GM12873 (cell line): ENCODE results near the gene RMRP.

Experiments used
- TF ChIP-seq, protein P1 (sequence below): IDR thresholded peaks from 2 replicates; pipeline ENCODE4 v1.5.1; 2012; ENCODE audit warnings: low read depth, mild to moderate bottlenecking, moderate library complexity, low read length, control low read depth; ENCODE audit not compliant: insufficient read depth; ENCODE audit errors: missing control alignments

Gene RMRP

DNA sequence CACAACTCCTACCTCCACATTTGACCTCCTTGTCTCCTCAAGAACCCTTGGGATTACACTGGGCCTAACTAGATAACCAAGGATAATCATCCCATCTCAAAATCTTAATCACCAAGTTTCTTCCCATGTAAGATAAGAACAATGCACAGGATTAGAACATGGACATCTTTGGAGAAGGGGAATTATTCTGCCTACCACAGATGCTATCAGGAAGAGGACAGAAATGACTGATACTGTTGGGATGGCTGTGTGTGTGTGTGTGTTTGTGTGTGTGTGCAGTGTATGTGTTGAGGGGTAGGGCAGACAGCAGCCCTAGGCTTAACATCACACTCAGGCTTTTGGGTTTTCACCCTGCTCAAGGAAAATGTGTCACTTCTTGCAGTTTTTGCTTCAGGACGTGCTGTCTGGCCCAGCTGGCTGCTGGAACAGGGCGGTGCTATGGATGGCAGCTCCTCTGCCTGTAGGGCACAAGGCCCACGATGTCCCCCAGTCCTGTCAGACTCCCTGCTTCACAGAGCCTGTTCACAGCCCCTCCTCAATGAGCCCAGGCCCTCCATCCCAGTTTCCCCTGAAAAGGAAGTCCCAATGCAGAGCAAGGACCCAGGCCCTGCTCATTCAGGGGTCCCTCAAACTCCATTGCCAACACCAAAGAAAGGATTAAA, 23.7 kb upstream of the RMRP start:
- TF ChIP-seq, protein P1, sequence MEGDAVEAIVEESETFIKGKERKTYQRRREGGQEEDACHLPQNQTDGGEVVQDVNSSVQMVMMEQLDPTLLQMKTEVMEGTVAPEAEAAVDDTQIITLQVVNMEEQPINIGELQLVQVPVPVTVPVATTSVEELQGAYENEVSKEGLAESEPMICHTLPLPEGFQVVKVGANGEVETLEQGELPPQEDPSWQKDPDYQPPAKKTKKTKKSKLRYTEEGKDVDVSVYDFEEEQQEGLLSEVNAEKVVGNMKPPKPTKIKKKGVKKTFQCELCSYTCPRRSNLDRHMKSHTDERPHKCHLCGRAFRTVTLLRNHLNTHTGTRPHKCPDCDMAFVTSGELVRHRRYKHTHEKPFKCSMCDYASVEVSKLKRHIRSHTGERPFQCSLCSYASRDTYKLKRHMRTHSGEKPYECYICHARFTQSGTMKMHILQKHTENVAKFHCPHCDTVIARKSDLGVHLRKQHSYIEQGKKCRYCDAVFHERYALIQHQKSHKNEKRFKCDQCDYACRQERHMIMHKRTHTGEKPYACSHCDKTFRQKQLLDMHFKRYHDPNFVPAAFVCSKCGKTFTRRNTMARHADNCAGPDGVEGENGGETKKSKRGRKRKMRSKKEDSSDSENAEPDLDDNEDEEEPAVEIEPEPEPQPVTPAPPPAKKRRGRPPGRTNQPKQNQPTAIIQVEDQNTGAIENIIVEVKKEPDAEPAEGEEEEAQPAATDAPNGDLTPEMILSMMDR = no peak

DNA sequence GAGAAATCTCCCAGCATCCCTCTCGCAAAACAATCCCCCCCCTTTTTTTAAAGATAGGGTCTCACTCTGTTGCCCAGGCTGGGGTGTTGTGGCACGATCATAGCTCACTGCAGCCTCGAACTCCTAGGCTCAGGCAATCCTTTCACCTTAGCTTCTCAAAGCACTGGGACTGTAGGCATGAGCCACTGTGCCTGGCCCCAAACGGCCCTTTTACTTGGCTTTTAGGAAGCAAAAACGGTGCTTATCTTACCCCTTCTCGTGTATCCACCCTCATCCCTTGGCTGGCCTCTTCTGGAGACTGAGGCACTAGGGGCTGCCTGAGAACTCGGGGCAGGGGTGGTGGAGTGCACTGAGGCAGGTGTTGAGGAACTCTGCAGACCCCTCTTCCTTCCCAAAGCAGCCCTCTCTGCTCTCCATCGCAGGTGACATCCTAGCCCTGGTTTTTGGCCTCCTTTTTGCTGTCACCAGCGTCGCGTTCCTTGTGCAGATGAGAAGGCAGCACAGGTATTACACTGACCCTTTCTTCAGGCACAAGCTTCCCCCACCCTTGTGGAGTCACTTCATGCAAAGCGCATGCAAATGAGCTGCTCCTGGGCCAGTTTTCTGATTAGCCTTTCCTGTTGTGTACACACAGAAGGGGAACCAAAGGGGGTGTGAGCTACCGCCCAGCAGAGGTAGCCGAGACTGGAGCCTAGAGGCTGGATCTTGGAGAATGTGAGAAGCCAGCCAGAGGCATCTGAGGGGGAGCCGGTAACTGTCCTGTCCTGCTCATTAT, 22.7 kb upstream of the RMRP start:
- TF ChIP-seq, protein P1 = no peak

DNA sequence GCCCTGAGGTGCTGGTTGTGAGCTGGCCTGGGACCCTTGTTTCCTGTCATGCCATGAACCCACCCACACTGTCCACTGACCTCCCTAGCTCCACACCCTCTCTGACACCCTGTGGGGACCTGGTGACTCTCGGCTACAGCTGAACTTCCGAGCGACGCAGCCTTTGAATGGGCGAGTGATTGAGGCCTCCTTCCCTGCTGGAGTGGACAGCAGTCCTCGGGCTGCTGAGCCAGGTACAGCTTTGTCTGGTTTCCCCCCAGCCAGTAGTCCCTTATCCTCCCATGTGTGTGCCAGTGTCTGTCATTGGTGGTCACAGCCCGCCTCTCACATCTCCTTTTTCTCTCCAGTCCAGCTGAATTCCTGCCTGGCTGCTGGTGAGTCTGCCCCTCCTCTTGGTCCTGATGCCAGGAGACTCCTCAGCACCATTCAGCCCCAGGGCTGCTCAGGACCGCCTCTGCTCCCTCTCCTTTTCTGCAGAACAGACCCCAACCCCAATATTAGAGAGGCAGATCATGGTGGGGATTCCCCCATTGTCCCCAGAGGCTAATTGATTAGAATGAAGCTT, 22.0 kb upstream of the RMRP start:
- TF ChIP-seq, protein P1 = no peak

DNA sequence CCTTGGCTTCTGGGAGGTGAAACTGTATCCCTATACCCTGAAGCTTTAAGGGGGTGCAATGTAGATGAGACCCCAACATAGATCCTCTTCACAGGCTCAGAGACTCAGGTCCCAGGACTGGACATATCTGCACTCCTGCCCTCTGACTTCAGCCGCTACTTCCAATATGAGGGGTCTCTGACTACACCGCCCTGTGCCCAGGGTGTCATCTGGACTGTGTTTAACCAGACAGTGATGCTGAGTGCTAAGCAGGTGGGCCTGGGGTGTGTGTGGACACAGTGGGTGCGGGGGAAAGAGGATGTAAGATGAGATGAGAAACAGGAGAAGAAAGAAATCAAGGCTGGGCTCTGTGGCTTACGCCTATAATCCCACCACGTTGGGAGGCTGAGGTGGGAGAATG, 21.3 kb upstream of the RMRP start:
- TF ChIP-seq, protein P1 = no peak

DNA sequence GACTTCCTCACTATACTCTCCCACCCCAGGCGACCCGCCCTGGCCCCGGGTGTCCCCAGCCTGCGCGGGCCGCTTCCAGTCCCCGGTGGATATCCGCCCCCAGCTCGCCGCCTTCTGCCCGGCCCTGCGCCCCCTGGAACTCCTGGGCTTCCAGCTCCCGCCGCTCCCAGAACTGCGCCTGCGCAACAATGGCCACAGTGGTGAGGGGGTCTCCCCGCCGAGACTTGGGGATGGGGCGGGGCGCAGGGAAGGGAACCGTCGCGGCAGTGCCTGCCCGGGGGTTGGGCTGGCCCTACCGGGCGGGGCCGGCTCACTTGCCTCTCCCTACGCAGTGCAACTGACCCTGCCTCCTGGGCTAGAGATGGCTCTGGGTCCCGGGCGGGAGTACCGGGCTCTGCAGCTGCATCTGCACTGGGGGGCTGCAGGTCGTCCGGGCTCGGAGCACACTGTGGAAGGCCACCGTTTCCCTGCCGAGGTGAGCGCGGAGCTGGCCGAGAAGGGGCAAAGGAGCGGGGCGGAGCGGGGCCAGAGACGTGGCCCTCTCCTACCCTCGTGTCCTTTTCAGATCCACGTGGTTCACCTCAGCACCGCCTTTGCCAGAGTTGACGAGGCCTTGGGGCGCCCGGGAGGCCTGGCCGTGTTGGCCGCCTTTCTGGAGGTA, 18.0 kb upstream of the RMRP start:
- TF ChIP-seq, protein P1 = no peak

DNA sequence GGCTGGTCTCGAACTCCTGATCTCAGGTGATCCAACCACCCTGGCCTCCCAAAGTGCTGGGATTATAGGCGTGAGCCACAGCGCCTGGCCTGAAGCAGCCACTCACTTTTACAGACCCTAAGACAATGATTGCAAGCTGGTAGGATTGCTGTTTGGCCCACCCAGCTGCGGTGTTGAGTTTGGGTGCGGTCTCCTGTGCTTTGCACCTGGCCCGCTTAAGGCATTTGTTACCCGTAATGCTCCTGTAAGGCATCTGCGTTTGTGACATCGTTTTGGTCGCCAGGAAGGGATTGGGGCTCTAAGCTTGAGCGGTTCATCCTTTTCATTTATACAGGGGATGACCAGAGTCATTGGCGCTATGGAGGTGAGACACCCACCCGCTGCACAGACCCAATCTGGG, 17.4 kb upstream of the RMRP start:
- TF ChIP-seq, protein P1 = no peak

DNA sequence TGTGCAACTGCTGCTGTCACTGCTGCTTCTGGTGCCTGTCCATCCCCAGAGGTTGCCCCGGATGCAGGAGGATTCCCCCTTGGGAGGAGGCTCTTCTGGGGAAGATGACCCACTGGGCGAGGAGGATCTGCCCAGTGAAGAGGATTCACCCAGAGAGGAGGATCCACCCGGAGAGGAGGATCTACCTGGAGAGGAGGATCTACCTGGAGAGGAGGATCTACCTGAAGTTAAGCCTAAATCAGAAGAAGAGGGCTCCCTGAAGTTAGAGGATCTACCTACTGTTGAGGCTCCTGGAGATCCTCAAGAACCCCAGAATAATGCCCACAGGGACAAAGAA, 16.2 kb upstream of the RMRP start:
- TF ChIP-seq, protein P1 = no peak
